CD4-positive, alpha-beta T cell treated with Interleukin-4 for 4 hours (primary cell): Measurements from ENCODE around the gene DIO1.
"Not testable (repeated sequence)": the region's sequence is repeated elsewhere in the genome, so short reads cannot be mapped to it uniquely, and the experiment has no call there.

Experiments used
- DNase-seq: peaks from one replicate; pipeline ENCODE4 v3.0.0-alpha.2; 2020

DIO1 gene

DNA sequence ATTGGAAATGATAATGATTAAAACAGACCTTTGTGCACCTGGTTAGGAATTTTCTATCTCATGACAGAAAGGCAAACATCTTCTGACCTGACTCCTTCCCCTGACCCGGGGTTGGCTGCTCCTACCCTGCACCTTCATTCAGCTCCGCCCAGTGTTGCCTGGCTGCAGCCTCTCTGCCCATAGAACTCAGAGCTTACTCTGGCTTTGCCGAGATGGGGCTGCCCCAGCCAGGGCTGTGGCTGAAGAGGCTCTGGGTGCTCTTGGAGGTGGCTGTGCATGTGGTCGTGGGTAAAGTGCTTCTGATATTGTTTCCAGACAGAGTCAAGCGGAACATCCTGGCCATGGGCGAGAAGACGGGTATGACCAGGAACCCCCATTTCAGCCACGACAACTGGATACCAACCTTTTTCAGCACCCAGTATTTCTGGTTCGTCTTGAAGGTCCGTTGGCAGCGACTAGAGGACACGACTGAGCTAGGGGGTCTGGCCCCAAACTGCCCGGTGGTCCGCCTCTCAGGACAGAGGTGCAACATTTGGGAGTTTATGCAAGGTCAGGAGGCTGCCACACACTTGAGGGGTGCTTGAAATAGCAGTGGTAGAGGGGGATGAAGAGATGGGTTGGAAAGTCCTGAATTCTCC lies at the start of gene DIO1:
Gene DIO1, plus strand, starts transcription at position 189 of the 638 bp plus-strand sequence. Its CDS starts 24 bp downstream, at position 213.
- DNase-seq, result no peak

DNA sequence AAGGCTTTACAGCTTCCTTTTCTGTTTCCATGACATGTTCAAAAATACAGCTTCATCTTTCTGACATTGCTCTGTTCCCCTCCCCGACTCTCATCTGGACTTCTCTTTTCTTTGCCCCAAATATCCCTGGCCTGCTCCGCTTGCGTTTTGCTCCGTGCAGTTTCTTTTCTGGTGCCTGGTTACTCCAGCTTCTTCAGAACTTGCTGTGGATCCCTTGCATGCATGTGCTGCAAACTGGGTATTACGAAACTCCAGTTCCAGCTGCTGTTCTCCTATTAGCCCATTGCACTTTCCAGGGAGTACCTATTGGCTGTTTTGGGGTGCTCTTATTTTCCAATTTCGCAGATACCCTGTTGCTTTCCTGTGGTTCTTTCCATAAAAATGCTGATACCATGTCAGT lies 46.0 kb upstream of the DIO1 start:
- DNase-seq, result no peak

DNA sequence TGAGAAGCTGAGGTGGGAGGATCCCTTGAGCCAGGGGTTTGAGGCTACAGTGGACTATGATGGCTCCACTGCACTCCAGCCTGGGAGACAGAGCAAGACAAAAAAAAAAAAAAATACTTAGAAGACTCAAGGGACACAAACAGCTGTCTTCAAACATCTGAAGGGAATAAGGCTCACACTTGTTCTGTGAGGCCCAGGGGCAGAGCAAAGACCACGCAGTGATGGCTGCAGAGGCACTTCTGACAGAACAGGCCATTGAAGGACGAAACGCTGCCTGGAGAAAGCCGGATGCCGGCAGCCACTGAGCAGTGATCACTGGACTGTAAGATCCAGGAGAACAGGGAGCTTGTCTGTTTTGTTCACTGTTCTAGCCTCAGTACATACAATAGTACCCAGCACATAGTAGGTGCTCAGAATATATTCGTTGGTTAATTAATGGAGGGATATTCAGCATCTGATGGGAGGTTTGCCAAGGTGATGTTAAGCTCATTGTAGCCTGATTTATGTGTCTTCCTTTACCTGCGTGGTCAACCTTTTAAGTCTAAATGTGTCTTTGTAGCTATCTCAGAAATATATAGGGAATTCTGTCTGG lies 43.8 kb upstream of the DIO1 start:
- no peak for DNase-seq

DNA sequence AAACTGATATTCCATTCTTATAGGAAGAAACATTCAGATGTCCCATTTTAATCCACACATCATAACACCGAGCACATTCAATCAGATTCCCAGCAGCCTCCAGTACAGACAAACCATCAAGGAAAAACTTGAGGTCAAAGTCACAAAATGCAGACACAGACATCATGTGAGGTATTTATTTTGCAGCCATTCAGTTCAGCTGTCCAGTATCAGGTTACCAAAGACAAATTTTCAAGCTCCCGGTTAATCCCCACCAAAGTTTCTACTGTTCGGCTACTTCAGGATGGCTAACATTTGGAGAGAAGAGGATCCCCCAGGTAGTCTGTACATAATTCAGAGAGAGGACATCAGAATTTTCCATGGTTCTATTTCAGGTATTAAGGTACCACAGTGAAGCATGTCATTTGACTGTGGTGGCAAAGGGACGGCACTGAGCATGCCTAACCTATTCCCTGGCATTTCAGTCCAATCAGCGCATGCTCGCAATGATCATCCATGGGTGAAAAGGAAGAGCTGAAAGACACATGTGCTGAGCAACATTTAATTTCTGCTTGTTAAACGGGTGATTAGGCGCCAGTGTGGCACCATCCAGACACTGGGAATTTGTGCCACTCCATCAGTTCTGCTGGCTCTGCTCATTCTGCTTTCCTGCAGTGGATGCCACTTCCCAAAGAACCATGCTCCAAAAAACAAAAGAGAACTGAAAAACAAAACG lies 42.3 kb upstream of the DIO1 start:
- no peak for DNase-seq

DNA sequence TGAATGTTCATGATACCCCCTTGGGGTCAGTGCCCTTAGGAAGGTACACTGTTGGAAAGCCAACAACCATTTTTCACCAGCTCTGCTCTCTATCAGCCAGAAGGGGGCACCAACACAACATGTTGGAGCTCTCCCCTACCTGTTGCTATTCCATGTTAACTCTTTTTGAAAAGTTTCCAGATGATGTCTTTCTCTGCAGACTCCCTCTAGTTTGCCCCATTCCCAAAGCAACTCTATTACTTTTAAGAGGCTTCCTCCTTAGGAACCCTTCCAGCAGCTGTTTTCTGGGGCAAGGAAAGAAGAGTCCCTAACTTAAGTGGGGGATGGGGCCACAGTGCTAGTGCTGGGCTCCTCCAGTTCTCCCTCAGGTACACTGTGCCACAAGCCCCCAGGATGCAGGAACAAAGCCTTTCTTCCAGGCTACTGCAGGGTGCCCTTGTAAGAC lies 33.0 kb upstream of the DIO1 start:
- DNase-seq, result peak; percentile 53

DNA sequence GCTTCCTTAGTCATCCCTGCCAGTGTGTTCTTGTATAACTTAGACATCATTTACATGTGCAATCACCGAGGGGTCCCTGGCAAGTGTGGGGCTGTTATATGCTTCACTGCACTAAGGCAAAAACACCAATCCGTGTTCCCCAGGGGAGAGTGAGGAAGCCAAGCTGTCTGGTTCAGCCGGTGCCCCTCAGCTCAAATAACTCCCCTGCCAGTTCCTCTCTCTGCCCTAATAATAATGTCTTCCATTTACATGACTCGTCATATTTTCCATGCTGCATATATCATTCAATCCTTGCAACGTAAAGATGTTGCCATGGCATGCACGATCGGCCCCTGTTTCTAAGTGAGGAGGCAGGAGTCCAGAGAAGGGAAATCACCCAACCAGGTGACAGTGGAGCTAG lies 31.5 kb upstream of the DIO1 start:
- DNase-seq, result no peak

DNA sequence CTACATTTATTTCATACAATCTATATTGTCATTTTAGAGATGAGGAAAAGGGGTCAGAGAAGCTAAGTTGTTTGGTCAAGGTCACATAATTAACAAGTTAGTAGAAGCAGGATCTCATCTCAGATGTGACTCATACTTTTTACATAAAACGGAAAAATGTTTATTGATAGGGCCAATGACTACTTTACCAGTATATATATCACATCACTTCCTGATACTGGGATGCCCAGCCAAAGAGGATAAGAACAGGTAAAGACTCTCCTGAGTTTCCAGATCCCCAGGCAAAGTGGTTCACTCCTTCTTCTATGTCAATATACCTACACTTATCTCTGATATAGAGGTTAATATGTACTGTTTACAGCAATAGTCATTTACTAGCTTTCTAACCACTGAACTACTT lies 25.4 kb upstream of the DIO1 start:
- no peak for DNase-seq

DNA sequence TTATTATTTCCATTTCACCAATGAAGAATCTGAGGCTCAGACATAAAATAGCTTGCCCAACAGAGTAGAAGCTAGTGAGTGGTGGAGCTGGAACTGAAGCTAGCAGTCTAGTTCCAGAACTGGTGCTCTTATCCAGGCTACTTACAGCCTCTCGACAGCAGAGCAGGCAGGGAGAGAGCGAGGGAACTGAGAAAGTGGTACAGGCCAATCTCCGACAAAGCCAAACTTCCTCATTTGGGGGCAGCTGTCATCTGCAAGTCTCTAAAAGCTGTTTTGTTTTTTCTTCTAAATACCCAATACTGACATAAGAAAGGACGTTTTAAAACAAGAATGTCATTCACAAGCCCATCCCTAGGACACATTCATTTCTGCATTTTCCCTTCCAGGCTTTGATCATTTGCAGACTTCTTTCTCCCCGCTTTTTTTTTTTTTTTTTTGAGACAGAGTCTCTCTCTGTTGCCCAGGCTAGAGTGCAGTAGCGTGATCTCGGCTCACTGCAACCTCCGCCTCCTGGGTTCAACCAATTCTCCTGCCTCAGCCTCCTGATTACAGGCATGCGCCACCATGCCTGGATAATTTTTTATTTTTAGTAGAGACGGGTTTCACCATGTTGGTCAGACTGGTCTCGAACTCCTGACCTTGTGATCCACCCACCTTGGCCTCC lies 24.4 kb upstream of the DIO1 start:
- no peak for DNase-seq

DNA sequence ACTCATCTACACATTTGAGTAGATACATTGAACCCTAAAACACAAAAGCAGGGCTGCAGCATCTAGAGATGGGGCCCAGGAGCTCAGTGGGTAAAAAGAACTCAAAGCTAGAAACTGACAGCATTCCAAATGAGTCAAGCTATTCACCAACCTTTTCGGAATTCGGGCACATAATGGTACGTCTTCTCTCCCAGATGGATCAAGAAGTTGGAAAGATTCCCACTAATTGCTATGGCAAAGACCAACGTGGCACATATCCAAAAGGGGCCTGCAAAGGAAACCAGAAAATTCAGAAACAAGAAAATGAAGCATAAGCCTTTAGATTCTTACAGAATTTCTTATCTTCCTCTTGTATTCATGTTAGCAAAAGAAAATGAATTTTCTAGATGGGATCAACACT lies 22.8 kb upstream of the DIO1 start:
- DNase-seq, result no peak

DNA sequence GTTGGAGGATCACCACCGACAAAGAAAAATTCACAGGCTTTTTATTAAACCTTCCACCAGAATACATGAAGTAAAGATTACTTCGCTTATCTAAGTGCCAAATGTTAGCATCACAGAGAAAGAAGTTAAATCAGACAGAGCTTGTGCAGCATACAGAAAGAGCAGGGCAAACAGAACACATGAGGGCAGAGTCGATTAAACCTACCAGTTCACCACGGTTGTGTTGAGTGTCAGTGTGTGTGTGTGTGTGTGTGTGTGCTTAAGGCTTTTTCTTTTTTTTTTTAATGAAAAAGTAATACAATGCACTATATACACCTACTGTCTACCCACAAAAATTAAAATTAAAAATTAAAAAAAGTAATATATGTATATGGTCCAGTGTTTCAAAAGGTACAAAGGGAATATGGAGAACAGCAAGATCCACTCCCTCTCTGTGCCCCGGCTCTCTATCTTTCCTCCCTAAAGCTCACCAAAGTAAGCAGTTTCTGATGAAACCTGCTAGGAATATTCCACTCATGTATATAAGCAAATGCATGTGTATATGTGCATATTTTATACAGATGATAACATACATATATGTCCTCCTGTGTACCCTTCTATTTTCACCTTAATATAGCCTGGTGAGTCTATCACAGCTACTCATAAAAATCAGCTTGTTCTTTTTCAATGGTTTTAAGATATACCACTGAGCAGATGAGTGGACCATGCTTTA lies 22.1 kb upstream of the DIO1 start:
- no peak for DNase-seq

DNA sequence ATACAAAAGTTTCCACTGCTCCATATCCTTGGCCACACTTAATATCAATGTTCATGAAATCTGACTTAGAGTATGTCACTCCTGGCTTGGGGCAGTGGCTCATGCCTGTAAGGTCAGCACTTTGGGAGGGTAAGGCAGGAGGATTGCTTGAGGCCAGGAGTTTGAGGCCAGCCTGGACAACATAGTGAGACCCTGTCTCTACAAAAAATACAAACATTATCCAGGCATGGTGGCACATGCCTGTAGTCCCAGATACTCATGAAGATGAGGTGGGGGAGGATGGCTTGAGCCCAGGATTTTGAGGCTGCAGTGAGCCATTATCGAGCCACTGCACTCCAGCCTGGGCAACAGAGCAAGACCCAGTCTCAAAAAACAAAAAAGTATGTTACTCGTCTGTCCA lies 18.8 kb upstream of the DIO1 start:
- DNase-seq, result not testable (repeated sequence)

DNA sequence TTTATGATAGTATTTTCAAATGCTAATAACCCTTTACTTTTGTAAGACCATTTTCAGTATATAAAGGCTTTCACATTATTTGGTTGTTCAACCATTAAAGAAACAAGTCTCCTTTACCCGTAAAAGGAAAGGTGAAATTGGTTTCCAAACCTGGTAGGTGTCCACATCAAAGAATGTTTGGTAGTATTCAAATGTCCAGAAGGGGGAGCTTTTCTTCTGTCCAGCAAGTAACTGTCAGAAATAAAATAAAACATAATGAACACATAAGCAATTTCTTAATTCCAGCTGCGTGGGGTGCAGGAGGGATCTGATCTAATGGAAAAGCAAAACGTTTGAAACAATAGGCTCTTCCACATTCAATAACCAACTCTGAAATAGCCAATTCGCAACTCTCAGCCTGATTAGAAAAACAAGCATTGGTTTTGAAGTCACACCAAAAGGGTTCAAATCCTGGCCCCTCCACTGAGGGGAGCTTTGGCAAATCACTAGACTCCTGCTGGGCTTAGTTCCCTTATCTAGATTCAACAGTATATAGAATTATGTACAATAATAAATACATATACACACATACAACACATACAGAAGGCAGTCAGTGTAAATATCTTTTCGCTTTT lies 15.4 kb upstream of the DIO1 start:
- peak; percentile 44 for DNase-seq

DNA sequence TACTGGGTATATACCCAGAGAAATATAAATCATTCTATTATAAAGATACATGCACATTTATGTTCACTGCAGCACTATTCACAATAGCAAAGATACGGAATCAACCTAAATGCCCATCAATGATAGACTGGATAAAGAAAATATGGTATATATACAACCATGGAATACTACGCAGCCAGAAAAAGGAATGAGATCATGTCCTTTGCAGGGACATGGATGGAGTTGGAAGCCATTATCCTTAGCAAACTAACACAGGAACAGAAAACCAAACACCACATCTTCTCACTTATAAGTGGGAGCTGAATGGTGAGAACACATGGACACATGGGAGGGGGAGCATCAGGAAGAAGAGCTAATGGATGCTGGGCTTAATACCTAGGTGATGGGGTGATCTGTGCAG lies 12.1 kb upstream of the DIO1 start:
- DNase-seq, result not testable (repeated sequence)

DNA sequence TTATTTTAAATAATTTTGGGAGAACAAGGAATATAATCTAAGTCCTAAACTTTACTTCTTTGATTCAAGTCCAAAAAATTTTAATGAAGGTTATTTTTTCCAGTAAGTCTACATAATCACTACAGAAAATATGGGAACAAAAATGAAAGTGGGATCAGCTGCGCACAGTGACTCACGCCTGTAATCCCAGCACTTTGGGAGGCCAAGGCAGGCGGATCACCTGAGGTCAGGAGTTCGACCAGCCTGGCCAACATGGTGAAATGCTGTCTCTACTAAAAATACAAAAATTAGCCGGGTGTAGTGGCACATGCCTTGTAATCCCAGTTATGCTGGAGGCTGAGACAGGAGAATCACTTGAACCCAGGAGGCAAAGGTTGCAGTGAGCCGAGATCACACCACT lies 10.4 kb upstream of the DIO1 start:
- not testable (repeated sequence) for DNase-seq

DNA sequence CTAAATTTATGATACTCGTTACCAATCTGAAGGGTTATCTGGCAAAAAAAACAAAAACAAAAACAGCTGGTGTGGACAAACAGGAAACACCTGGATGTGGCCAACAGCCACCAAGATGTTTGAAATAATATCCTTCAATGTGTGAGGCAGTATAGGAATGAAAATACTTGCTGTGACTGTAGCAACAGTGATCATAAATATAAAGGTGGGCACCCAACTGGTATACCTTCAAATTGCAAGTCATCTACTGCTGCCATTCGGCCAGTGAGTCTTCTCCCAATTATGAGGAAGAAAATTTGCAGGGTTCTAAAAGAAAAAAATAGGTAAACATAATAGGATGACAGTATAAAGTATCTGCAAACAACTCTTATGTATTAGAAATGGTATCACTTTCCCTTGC lies 5.3 kb upstream of the DIO1 start:
- DNase-seq, result no peak

DNA sequence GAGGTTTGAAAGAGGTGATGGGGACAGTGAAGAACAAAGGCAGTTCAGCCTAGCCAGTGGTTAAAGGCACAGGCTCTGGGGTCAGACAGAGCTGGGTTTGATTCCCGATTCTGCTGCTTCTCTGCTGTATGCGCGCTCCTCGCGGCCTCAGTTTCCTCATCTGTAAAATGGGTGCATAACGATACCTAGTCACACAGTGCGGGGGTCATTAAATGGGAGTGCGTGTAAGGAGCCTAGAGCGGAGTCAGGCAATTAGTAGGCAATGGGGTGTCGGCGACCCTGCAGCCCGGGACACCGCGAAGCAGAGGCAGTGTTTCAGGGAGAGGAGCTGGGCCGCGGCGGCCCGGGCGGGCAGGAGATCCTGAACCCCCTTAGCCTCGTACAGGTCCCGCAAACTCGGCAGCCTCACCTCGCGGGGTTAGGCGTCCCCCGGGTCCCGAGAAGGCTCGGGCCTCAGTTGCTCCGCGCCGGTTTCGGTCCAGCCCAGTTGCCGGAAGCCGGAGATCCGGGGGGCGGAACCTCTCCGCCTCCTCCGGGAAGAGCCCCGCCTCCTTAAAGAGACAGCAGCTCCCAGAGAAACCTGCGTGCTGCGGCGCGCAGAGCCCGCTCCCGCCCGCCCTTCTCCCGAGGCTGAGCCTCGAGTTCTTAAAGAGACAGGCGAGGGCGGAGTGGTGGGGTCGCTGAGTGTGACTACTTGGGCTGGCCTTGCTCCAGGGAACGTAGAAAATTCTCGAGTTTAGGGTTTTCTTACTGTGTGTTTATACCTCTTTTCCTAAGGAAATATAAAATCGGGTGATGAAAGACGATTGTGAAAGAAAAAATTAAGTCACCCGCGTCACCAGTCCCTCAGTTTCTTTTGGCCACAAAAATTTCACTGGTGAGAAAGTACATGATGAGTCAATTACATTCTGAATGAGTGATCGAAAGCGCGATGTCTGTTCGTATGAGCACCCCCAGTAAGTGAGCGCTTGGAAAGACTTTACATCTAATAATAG lies 4.4 kb upstream of the DIO1 start, which contains the start of gene YIPF1:
Gene YIPF1, minus strand, starts transcription at position 494 of the 995 bp plus-strand sequence. CDS start 860 bp downstream, outside the sequence.
- DNase-seq, result peak; percentile 83

DNA sequence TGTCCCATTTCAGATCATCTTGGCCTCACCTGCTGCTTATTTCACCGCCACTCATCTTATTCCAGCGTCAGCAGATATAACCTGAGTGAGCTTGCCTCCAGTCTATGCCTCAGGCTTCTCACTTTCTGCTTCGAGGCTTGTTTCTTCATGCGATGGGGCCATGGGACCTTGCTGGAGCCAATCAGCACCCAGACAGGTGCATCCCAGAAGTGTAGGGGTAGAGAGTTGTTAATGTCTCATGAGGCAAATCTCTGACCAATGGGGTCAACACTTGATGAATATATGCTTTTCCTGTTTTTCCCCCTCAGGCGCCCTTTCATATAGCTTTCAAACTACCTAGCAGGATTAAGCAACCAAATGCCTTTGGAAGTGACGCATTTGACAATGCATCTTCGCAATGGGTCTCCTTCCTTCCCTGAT lies 3.5 kb upstream of the DIO1 start:
- no peak for DNase-seq

DNA sequence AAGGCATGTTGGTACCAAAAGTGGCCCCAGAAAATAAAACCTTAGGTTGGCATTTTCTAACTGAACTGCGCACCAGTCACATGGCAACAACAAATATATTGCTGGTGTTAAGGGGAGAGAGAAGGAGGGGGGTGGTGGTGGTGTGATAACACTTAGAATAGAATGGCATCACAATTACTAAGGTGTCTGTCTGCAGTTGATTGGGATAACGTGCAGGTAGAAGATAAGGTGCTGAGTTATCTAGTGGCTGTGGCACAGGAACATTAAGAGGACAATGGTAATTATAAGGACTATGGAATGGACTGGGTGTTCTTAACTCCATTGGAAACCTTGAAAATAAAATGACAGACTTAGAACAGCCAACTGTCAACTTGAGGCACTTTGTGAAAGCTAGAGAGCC lies 3.0 kb upstream of the DIO1 start:
- no peak for DNase-seq

DNA sequence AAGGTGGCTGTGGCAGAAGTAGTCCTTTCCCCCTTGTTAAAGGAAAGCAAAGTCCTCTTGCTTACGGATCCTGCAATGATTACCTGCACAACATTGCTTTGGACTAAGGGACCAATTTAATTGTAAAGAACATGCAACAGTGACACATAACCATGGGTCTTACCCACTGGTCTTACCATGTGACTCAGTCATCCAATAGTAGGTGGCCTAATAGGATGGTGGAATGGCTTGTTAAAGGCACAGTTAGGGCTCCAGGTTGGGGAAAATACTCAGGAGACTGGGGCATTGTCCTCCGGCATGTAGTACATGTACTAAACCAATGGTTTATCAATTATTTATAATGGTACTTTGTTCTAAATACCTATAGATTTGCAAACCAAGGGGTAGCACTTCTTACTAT lies 2.3 kb upstream of the DIO1 start:
- no peak for DNase-seq

DNA sequence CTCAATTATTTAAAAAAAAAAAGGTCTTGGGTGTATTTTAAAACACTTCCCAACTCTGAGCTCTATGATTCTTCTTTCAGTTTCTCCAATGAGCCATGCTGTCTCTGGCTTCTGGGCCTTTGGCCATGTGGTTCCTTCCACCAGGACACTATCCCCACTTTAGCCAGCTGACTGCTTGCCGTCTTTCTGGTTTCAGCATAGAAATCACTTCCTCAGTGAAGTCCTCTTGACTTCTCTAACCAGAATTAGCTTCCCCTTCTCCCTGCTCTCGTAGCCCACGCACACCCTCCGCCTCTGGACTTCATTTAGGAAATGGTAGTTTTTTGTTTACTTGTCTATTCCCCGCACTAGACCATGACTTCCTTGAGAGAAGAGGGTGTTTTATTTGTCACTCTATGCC lies 1.1 kb upstream of the DIO1 start:
- DNase-seq, result no peak

DNA sequence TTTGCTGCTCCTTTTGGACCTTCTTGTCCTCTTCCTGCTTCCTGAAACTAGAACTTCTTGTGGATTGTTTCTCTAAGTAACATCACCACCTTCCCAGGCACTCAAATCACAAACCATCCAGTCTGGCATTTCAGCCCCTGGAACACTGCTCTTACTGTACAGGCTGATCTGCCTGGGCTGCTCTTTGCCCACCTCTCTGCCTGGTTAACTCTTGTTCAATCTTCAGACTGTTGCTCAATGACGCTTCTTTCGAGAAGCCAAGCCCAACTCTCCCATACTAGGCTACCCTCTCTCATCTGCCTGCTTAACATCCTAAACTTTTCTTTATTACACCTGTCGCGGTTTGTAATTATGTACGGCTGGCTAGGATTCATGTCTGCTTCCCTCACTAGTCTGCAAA lies 657 bp downstream of the DIO1 start:
- no peak for DNase-seq
